Stimulated activated CD4-positive, alpha-beta T cell treated with anti-CD3 and anti-CD28 coated beads, TNF-alpha, amount 100 ng/mL, for 48 hours (primary cell): ENCODE data around the gene CRYBA4.

Experiments
- DNase-seq, 3 donors: peaks; one replicate each; pipeline ENCODE4 v3.0.0-alpha.2; 2020; ENCODE audit warnings: low read depth in 3 of 3

CRYBA4 gene

GRCh38 chr22:26621663-26622062, at the start of gene CRYBA4:
Gene CRYBA4 (plus strand): TSS chr22:26621963. CDS start chr22:26622597, 634 bp downstream.
- DNase-seq: no peak

- no peak for DNase-seq
These were observed 48.6 kb upstream of the CRYBA4 start for GRCh38 chr22:26573026-26573662.

GRCh38 chr22:26574001-26574723, 47.6 kb upstream of the CRYBA4 start:
- no peak for DNase-seq

- no peak for DNase-seq
These were observed 45.6 kb upstream of the CRYBA4 start for GRCh38 chr22:26576026-26576680.

GRCh38 chr22:26577081-26577480, 44.7 kb upstream of the CRYBA4 start:
- no peak for DNase-seq

DNA sequence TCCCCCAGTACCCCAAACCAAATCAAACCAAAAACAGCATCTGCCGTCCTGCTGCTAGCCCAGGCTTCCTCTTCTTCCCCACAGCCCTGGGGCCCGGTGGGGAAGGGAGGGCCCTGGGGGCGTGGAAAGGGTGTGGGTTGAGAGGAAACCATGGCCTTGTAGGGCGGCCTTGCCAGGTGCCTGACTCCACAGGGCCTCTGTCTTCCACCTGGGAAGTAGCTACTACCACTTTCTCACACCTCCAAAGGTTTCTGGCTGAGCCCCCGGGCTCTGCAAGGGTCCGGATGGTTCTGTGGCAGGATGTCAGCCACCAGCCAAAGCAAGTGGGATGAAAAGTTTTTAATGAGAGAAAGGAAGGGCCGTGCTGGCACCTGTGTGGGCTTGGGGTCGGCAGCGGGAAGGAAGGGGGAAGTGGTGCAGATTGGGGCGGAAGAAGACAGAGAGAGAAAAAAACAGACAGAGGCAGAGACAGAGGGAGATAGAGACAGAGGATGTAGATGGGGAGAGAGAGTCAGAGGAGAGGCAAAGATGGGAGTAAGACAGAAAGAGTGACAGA, 42.4 kb upstream of the CRYBA4 start:
- DNase-seq: peak in 2 of 3 donors; percentile 32 to 46

GRCh38 chr22:26580240-26580962, 41.4 kb upstream of the CRYBA4 start:
- no peak for DNase-seq

GRCh38 chr22:26581026-26581425, 40.7 kb upstream of the CRYBA4 start:
- DNase-seq: no peak

DNA sequence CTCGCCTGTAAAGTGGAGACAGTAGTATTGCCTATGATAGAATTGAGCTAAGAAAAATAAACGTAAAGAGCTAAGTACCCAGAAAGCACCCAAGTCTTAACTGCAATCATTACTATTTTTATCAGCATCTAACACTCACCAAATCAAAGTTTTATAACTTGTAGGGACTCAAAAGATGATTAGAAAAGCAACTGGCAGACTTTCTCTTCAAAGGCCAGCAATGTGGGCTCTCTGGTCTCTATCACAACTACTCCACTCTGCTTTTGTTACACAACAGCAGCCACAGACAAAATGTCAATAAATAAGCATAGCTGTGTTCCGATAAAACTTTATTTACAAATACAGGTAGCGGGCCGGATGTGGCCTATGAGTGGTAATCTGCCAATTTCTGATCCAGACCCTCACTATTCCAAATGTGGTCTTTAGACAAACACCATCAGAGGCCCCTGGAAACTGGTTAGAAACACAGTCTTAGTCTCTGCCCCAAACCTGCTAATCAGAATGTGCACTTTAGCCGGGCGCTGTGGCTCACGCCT, 40.1 kb upstream of the CRYBA4 start:
- DNase-seq: no peak

- DNase-seq: no peak
These were observed 37.8 kb upstream of the CRYBA4 start for GRCh38 chr22:26584010-26584409.

GRCh38 chr22:26585104-26585790, 36.5 kb upstream of the CRYBA4 start:
- no peak for DNase-seq

GRCh38 chr22:26586556-26587325, 35.0 kb upstream of the CRYBA4 start:
- DNase-seq: no peak

- DNase-seq: no peak
These were observed 33.7 kb upstream of the CRYBA4 start for GRCh38 chr22:26587991-26588613.

GRCh38 chr22:26588729-26589366, 32.9 kb upstream of the CRYBA4 start:
- DNase-seq: no peak

- no peak for DNase-seq
These were observed 32.4 kb upstream of the CRYBA4 start for GRCh38 chr22:26589367-26589844.

DNA sequence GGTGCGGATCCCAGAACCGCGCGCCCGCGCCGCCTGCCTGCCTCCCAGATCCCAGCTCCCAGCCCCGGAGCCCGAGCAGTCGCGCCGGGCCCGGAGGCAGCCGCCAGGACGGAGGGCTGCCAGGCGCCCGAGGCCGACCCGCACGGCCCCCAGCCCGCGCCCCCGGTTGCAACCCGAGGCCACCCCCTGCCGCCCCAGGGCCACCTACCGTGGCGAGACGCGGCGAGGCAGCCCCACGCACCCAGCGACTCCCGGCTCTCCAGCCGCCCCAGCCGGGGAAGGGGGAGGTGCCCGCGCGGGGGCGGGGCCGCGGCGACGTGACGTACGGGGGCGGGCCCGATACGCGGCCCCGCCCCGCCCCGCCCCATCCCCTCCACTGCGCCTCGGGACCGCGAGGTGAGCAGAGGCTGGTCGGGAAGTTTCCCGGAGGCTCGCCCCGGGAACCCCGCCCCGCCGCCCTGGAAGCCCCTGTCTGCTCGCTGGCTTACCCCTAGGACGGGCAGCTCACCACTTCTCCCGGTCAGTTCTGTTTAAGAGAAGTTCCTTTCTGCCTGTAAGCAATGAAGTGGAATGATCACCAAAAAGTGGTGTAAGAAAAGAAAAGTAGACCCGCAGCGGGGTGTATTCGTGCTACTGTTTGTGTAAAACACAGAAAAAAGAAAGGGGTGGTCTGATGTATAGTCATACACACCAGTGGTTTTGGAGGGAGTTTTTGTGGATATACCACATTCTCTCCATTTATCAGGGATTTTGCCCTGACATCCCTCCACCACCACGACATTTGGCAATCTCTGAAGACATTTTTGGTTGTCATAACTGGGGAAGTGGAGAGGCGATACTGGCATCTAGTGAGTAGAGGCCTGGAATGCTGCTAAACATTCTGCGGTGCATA, 31.7 kb upstream of the CRYBA4 start, which contains the start of gene TPST2:
Gene TPST2, minus strand, starts transcription at position 288 of the 892 bp plus-strand sequence. CDS start 48,502 bp downstream, outside the sequence.
- DNase-seq: peak; percentile 51 to 69 (median 66)

DNA sequence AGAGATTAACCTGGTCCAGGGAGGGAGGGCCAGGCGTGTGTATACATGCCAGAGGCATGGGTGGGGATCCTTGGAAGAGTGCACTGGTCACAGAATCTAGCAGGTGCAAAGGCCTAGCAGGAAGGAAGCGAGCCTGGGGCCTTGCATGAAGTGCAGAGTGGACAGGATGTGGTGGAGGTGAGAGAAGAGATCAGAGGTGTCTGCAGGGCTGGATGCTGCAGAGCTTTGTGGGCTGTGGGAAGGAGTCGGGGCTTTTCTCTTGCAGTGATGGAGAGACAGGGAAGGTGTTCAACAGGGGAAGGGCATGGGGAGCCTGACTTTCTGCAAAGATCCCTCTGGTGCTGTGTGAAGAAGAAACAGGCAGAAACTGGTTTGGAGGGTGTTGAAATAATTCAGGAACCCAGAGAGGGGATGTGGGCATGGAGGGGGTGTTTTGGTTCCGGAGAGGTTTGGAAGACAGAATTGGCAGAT, 29.3 kb upstream of the CRYBA4 start:
- no peak for DNase-seq

DNA sequence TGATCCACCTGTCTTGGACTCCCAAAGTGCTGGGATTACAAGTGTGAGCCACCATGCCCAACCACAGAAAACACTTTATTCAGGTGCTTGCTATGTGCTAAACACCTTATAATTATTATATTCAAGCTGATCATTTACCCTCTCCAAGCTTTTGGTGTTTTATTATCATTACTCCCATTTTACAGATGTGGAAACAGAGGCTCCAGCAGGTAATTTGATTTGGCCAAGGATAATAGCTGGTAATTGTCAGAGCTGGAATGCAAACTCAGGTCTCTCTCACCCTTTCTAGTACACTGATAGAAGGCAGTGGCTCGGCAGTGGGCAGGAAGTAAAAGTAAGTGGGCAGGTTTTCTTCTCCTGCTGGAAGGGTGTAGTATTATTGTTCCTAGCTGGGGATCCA, 28.0 kb upstream of the CRYBA4 start:
- no peak for DNase-seq
